GM18526 (cell line): ENCODE results near the gene TYW1B.

ENCODE experiments used
- POLR2A ChIP-seq: IDR thresholded peaks from 3 replicates; pipeline ENCODE4 v1.6.1; 2011; ENCODE audit not compliant: insufficient read length; ENCODE audit errors: extremely low read depth

The TYW1B gene, protein sequence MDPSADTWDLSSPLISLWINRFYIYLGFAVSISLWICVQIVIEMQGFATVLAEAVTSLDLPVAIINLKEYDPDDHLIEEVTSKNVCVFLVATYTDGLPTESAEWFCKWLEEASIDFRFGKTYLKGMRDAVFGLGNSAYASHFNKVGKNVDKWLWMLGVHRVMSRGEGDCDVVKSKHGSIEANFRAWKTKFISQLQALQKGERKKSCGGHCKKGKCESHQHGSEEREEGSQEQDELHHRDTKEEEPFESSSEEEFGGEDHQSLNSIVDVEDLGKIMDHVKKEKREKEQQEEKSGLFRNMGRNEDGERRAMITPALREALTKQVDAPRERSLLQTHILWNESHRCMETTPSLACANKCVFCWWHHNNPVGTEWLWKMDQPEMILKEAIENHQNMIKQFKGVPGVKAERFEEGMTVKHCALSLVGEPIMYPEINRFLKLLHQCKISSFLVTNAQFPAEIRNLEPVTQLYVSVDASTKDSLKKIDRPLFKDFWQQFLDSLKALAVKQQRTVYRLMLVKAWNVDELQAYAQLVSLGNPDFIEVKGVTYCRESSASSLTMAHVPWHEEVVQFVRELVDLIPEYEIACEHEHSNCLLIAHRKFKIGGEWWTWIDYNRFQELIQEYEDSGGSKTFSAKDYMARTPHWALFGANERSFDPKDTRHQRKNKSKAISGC

DNA sequence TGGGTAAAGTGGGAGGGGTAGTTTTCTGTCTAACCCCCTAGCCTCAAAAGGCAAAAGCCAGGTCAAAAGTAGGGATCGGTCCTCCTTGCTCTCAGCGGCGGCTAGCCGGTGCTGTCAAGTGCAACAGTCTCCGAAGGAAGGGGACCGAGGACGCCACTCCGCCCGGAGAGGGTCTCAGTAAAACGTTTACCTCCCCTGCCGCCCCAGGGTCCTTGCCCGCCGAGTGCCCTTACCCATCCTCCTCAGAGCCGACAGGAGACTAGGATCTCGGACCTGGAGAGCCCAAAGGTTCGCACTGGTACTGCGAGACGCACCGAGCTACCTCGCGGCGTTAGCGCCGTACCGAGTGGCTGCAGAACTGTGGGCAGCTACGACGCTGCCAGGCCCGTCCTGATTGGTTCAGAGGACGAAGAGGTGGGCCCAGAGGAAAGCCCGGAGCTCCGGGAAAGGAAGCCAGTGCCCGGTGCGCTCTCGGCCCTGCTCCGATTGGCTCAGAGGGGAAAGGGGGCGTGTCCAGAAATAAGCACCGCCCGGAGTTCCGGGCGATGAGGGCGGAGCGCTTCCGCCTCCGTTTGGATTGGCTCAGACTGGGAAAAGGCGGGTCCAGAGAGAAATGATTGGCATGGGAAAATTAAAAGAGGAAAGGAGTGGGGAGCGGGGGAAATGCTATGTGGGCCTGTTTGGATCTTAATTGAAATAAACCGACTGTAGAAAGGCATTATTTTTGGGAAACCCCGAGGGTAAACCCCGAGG is at the start of gene TYW1B:
Gene TYW1B, minus strand, starts transcription at position 362 of the 753 bp plus-strand sequence. Its CDS starts 125 bp downstream, at position 237.
- peak; percentile 89 for TF ChIP-seq POLR2A

DNA sequence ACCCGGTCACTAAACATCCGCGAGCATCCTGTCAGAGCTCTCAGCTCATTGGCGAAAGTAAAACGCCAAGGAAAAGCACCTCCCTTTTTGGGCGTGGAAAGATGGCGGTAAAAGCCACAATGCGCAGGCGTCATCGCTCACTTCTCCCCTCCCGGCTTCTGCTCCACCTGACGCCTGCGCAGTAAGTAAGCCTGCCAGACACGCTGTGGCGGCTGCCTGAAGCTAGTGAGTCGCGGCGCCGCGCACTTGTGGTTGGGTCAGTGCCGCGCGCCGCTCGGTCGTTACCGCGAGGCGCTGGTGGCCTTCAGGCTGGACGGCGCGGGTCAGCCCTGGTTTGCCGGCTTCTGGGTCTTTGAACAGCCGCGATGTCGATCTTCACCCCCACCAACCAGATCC is 1.3 kb upstream of the TYW1B start:
- peak; percentile 78 for TF ChIP-seq POLR2A

DNA sequence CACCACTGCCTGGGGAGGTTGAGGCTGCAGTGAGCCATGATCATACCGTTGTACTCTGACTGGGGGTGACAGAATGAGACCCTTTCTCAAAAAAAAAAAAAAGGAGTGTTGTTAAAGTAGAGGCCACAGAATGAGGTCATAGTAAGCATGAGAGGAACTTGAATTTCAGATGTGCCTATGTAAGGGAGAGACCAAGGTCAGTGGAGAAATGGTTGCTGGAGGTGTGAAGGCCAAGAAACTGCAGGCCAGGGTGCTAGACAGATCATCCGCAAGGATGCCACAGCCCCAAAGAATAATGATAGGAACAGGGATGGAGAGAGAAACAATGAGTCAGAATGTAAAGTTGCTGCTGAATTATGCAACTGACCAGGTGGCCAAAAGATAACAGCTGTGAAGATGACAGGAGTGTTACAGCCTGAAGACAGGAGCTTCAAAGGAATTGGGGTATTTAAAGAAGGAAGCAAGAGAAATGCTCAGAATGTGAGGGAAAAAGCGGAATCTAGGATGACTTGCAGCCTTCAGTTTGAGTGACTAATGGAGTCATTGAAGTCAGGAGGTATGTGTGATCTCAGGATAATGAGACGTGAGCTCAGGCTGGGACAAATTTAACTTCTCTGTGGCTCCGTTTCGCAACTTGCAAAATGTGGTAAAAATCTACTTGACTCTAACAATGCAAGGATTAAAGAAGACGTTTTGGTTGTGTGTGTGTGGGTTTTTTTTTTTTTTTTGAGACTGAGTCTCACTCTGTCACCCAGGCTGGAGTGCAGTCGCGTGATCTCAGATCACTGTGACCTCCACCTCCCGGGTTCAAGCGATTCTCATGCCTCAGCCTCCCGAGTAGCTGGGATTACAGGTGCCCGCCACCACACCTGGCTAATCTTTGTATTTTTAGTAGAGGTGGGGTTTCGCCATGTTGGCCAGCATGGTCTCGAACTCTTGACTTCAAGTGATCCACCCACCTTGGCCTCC is 22.2 kb downstream of the TYW1B start:
- TF ChIP-seq POLR2A: no peak

DNA sequence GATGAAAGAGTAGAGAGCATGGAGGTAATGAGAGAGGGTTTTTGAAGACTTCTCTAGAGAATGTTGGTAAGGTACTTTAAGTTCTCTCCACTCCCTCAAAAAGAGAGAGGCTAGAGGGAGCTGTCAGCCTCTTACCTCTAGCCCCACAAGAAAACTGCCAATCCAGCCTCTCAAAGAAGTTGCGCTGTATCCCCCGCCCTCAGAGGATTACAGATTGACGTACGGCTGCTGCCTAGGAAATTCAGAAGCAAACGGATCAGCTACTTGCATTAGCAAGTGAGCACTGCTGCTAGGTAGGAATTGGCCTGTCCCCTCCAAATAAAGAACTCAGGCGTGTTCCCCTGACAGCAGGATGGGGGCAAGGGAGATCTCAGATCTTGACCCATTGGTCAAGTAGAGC is 34.2 kb downstream of the TYW1B start:
- TF ChIP-seq POLR2A: no peak

DNA sequence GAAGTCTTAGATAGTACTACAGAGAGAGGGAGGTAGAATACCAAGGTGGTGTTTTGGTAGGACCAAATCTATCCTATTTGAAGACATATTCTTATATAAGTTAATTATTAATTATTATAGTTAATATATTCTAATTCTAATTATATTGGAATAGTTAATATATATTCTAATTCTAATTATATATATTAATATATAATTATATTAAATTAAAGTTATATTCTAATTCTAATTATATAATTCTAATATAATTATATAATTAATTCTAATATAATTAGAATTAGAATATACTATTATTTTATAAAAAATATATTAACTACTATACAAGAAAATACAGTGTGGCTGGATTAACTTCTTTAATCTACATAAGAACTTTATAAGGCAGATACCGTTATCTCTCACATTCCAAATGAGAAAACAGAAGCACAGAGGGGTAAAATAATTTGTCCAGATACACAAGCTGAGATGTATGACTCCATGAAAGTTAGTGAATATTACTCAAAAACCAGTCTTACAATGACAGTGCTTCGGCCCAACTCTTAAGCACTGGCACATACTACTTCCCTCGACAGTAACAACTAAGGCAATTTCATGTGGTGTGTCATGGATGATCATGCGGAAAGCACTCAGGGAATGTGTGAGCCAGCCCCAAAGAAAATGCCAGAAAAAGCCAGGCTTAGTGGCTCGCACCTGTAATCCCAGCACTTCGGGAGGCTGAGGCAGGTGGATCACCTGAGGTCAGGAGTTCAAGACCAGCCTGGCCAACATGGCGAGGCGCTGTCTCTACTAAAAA is 42.6 kb downstream of the TYW1B start:
- TF ChIP-seq POLR2A: no peak

DNA sequence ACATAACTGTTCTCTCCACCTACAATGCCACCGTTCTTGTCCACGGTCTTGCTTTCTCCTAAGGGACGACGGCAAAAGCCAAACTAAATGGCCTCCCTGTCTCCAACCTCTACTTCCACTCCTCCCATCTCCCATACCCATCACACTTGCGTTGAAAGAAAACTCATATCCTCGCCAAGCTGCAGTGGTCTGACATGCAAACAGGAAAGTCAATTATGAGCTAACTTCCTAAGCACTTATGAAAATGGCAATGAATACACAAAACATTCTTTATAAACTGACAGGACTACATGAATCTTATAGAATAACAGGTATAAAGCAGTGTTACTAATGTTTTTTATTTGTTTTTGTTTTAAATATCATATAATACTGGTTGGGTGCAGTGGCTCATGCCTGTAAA is 46.4 kb downstream of the TYW1B start:
- no peak for TF ChIP-seq POLR2A

DNA sequence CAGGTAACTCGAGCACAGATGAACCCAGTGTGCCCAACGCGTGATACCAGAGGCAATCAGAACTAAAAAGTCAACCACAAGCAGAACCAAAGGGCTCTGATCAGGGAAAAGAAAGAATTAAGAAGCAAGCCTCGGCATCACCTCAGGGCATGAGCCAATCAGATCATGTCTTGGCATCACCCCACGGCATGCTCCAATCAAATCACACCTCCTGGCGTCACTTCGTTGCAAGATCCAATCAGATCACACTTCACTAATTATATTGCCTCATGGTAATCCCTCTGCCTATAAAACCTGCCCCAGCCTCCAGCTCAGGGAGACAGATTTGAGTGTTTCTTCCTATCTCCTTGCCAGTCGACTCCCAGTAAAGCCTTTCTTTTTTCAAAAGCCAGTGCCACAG is 46.8 kb downstream of the TYW1B start:
- TF ChIP-seq POLR2A: no peak

DNA sequence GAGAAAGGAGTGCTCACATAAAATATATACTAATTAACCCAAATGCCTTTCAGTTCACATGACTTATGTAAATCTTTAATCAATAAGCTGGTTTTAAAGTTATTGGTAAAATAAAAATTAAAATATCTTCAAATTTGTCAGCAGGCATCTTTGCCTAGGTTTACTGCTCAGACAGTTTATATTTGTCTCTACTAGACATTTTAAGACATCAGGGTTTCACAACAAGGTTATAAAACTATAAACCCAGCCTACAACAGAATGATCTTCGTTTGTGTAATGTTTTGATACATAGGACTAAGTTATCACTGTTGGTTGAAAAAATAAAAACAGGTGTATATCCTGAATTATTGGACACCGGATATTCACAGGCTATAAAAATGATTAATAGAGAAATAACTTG is 67.4 kb downstream of the TYW1B start:
- no peak for TF ChIP-seq POLR2A

DNA sequence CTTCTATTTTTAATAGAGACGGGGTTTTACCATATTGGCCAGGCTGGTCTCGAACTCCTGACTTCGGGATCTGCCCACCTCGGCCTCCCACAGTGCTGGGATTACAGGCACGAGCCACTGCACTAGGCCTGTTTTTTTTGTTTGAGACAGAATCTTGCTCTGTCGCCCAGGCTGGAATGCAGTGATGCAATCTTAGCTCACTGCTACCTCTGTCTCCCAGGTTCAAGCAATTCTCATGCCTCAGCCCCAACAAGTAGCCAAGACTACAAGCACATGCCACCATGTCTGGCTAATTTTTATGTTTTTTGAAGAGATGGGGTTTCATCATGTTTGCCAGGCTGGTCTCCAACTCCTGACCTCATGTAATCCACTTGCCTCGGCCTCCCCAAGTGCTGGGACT is 73.7 kb downstream of the TYW1B start:
- TF ChIP-seq POLR2A: no peak

DNA sequence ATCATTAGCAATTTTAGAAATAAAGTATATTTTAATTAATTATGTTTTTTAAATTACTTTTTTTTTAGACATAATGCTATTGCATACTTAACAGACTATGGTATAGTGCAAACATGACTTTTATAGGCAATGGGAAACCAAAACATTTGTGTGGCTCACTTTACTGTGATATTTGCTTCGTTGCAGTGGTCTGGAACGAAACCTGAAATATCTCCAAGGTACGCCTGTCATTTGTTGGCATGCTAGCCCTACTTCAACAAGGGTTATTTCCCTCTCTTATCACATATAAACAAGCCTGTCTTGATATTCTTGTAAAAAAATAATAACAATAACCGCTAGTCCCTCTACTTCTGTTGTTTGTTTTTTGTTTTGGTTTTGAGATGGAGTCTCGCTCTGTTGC is 74.2 kb downstream of the TYW1B start:
- TF ChIP-seq POLR2A: no peak

DNA sequence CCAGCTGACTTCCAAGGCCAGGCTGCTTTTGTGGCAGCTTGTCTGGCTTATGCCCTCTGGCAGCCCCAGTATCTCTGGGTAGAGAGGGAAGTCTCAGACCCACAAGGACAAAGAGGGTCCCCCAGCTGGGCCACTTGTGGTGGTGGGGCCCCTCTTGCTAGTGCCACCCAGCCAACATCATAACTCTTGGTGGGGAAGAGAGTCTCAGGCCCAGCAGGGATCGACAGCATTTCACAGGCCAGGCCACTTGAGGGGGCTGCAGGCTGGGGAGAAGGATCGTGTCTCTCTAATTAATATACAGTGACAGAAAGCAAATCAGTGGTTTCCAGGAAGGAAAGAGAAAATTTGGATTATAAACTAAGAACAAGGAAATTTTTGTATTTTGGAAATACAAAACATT is 76.0 kb downstream of the TYW1B start:
- no peak for TF ChIP-seq POLR2A

DNA sequence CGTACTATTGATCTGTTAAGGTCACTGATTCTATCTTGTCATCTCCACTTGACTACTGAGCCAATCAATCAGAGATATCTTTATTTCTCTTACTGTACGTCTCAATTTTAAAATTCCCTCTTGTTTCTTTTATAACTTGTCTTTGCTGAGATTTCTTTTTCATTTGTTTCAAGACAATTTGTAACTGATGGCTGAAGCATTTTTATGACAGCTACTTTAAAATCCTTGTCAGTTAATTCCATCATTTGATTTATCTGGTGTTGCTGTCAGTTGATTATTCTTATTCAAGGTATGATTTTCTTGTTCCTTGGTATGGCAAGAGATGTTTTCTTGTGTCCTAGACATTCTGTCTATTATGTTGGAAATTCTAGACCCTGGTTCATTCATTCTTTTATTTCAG is 76.6 kb downstream of the TYW1B start:
- TF ChIP-seq POLR2A: no peak

DNA sequence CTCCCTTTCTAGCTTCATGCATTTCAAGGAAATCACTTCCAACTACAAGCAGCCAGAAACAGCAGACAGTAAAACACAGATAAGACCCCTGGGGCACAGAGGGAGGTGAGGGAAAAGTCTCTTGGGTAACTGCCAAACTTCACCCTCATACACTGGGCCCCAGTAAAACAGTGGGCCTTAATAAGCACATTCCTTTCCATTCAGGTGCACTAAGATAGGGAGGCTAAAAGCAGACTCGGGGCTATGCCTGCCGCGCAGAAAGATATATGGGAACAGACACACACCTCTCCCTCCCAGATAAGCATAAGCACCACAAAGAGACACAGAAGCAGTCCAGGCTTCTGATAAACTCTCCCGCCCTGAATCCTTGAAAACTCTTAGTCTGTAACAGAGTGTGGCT is 117.0 kb downstream of the TYW1B start:
- TF ChIP-seq POLR2A: no peak

DNA sequence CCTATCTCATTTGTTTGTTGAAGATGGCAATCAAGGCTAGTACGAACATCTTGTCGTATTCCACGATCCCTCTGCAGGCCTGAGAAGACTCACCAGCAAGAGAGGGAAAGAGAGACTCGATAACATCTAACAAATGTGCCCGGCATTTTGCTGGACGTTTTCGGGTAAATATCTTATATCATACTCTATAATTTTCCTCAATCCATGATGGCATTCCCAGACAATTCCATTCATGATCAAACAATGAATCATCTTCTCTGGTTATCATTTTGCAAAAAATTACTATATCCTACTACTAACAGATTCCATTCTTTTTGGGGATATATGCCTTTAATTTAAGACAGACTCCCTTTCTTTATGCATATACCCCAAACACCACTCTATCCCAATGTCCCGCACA is 118.1 kb downstream of the TYW1B start:
- no peak for TF ChIP-seq POLR2A
